Fibroblast of gingiva (primary cell): ENCODE data around the gene PRICKLE2.

Experiments used
- DNase-seq: peaks from one replicate; pipeline ENCODE4 v3.0.0-alpha.2; 2011; ENCODE audit warnings: low read depth

Gene PRICKLE2

DNA sequence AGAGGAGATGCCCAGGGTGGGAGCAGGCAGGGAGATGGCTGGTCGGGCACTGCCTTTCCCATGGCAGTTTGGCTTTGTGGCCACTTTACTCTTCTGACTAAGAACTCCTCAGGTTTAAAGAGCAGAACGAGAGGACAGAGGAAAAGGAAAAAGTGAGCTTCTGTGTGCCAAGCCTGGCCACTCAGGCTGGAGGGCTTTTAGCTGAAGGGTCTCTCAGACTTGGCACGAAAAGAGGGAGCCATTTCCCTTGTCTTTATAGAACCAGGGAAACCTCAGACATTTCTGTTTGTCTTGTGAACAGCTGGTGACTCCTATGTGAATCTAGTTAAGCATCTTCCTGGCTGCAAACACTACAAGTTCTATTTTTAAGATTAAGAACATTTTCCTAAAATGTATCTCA lies 178.7 kb downstream of the PRICKLE2 start:
- no peak for DNase-seq

DNA sequence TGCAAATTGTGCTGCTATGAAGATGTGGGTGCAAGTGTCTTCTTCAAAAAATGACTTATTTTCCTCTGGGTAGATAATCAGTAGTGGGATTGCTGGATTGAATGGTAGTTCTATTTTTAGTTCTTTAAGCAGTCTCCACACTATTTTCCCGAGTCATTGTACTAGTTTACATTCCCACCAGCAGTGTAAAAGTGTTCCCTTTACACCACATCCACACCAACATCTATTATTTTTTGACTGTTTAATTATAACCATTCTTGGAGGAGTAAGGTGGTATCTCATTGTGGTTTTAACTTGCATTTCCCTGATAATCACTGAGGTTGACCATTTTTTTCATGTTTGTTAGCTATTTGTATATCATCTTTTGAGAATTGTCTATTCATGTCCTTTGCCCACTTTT lies 182.3 kb downstream of the PRICKLE2 start:
- no peak for DNase-seq
